NCI-H69 (cell line): ENCODE measurements around the gene MRPL34.
"Not testable (repeated sequence)": the region's sequence is repeated elsewhere in the genome, so short reads cannot be mapped to it uniquely, and the experiment has no call there.

Experiments
- DNase-seq: peaks from one replicate; lab custom pipeline; 2025; lab: John Stamatoyannopoulos, UW

Gene MRPL34

DNA sequence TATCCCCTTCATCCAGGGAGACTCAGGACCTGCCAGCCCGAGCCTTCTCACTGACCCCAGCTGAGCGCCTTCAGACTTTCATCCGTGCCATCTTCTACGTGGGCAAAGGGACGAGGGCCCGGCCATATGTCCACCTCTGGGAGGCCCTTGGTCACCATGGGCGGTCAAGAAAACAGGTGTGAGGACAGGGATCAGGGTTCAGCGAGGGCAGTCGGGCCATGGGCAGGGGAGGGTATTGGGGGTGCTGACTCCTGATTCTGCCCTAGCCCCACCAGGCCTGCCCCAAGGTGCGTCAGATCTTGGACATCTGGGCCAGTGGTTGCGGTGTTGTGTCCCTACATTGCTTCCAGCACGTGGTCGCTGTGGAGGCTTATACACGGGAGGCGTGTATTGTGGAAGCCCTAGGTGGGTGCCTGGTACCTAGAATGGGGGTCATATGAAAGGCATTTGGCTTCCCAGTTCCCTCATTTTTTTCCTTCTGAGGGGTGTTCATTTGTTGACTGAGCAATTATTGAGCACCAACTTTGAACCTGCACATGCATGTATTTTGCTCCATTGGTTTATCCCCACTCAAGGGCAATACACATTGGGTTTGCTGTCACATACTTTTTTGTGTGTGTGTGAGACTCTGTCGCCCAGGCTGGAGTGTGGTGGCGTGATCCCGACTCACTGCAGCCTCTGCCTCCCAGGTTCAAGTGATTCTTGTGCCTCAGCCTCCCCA, 20.1 kb upstream of the MRPL34 start:
- DNase-seq = no peak

DNA sequence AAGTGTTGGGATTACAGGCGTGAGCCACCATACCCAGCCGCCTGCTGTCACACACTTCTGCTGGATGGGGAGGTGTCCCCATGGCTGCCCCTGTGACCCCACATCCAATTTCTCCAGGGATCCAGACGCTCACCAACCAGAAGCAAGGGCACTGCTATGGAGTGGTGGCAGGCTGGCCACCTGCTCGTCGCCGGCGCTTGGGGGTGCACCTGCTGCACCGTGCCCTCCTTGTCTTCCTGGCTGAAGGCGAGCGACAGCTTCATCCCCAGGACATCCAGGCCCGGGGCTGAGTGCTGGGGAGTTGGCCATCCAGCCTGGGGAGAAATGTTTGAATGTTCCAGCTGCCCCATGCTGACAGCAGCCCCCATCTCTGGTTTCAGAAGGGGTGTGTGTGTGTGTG, 19.4 kb upstream of the MRPL34 start:
- DNase-seq = no peak

DNA sequence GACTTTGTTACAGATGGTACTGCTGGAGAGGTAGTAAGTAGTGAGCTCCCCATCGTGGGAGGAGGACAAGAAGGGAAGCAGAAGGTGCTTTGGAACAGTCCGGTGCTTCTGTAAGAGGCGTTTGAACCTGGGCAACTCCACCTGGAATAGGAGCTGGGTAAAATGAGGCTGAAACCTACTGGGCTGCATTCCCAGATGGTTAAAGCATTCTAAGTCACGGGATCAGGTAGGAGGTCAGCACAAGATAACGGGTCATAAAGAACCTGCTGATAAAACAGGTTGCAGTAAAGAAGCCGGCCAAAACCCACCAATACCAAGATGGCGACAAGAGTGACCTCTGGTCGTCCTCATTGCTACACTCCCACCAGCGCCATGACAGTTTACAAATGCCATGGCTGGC, 18.9 kb upstream of the MRPL34 start:
- DNase-seq = no peak

DNA sequence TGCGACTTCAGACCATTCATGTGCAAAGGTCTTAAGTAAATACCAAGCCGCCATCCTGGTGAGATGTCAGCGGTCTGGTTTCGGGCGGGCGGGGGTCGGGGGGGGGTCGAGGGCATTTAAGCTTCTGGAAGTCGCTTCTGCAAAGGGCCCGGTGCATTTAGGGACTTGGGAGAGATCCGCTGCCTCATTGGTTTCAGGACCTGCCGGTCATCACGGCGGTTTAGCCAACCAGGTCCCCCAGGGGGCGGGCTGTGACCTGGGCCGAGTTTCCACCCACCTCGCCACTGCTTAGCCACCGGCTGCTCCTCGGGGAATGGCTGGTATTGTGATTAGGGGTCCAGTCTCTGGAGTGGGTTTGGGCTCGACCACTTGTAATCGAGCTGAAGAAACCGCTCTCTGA, 16.2 kb upstream of the MRPL34 start:
- DNase-seq = peak; percentile 55

DNA sequence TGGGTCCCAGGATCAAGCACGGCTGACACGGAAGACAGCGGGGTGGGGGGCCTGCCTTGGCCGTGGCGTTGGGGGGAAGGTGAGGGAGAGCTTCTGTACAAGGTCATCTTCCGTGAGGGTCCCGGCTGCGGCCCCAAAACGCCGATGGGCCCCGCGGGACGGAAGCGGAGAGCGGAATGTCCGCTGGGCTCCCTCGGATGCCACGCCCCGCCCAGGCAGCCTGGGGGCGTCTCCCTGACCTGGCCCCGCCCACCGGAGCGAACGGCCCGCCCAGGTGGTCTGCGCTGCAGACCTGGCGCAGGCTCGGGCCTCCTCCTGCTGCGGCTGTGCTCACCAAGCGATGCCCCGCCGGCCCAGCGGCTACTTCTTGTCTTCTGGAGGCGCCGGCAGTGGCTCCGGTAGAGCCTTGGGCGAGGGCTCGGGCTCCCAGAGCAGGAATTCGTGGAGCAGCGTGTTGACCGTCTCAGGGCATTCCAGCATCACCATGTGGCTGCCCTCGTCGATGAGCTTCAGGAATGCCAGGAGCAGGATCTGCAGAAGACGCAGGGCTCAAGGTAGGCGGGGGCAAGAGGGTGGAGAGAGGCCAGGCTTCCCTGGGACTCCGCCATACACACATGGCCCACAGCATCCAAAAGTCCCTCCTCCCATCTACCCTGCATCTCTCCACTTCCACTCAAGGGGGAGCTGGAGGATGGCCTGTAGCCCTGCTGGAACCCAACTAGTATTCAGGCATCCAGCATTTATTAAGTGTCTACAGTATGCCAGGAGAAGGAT, 13.2 kb upstream of the MRPL34 start:
- peak; percentile 90 for DNase-seq

DNA sequence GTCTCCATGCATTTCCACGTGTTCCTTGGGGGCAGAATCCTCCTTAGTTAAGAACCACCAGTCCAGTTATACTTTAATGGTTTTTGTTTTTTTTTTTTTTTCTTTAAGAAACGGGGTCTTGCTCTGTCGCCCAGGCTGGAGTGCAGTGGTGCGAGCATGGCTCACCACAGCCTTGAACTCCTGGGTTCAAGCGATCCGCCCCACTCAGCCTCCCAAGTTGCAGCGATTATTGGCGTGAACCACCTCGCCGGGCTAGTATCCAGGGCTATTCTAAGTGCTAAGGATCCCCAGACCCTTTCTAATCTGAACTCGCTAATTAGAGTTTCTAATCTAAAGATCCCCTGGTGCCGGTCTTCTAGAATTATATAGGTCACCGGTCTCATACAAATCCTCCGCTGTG, 12.1 kb upstream of the MRPL34 start:
- DNase-seq = no peak

DNA sequence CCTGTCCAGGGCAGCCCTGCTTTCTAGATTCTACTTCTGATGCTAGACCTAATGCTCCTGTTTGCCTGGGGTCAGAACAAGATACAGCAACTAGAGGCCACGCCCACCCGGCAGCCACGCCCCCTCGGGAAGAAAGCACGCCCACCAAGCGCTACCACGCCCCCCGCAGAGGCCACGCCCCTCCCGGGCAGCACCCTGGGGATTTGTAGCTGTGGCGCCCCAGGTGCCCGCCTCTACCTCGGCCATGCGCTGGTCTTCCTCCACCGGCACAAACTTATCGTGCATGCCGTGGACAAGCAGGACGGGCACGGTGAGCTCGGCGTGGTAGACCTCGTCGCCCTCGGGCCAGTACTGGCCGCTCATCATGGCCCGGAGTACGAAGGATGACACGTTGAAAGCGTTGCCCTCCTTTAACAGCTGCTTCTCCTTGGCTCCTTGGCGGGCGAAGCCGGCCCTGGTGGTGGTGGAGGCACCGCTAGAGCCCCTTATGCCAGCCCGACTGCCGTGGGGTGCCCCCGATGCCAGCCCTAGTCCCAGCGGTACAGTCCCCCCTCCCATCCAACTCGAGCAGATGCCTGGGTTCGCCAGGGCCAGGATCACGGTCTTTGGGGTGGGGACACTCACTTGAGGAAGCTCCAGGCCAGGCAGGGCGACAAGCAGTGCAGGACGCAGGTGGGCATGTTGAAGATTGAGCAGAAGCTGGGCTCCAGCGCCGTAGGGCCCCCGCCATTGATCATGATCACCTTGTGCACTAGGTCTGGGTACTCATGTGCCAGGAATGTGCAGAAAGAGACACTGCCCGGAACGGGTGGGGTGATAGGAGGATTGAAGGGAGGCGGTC, 11.4 kb upstream of the MRPL34 start:
- DNase-seq = peak; percentile 61

DNA sequence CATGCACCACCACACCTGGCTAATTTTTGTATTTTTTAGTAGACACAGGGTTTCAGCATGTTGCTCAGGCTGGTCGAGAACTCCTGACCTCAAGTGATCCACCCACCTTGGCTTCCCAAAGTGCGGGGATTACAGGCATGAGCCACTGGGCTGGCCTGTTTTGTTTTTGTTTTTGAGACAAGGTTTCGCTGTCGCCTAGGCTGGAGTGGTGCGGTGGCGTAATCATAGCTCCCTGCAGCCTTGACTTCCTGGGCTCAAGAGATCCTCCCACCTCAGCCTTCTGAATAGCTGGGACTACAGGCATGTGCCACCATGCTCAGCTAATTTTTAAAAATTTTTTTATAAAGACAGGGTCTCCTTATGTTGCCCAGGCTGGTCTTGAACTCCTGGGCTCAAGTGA, 10.1 kb upstream of the MRPL34 start:
- DNase-seq = not testable (repeated sequence)

DNA sequence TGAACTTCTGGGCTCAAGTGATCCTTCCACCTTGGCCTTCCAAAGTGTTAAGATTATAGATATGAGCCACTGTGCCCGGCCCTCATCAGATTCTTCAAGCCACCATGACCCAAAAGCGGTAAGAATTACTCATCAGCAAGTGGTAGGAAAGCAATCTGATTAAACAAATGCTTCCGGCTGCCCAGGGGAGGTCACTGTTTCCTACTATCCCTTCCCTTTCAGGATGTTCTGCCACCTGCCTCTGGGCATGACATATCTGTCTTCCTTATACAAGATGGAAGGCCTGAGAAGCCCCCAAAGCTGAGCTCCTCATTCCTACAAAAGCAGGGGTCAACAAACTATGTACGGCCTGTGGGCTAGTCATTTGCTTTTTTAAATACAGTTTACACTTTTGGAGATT, 9.4 kb upstream of the MRPL34 start:
- DNase-seq = peak; percentile 32

DNA sequence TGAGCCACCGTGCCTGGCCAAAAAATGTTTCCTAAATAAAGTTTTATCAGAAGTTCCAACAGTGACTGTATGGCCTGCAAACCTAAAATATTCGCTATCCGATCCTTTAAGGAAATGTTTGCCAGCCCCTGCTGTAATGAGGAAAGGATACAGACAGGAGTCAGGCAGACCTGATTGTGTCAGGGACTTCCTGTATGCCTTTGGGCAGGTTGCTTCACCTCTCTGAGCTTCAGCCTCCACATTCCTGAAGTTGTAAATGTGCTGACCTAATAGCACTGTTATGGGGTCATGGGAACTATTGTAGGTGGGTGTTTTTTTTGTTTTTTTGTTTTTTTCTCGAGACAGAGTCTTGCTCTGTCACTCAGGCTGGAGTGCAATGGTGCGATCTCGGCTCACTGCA, 8.7 kb upstream of the MRPL34 start:
- no peak for DNase-seq

DNA sequence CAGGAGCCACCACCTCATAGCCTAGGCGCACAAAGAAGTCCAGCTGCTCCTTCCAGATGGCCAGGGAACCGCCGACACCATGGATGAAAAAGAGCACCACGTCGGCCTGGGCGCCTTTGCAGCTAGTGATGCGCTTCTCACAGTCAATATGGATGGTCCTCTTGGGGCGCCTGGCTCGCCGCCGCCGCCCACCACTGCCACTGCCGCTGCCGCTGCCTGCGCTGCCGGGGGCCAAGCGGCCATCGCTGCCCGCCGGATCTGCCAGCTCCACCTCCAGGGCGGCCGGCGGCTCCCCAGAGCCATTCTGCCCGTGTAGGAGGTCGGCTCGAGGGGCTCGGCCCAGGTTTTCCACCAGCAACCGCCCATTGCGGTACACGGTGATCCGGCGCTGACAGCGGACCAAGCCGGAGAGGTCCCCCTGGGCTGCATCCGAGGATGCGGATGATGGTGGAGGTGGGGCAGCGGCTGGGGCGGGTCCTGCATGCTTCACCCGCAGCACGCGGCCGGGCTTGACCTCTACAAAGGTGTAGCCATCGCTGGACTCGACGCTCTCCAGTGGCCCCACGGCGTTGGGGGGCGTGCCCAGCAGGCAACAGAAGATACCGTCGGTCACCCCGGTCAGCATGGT, 4.6 kb upstream of the MRPL34 start:
- DNase-seq = no peak

DNA sequence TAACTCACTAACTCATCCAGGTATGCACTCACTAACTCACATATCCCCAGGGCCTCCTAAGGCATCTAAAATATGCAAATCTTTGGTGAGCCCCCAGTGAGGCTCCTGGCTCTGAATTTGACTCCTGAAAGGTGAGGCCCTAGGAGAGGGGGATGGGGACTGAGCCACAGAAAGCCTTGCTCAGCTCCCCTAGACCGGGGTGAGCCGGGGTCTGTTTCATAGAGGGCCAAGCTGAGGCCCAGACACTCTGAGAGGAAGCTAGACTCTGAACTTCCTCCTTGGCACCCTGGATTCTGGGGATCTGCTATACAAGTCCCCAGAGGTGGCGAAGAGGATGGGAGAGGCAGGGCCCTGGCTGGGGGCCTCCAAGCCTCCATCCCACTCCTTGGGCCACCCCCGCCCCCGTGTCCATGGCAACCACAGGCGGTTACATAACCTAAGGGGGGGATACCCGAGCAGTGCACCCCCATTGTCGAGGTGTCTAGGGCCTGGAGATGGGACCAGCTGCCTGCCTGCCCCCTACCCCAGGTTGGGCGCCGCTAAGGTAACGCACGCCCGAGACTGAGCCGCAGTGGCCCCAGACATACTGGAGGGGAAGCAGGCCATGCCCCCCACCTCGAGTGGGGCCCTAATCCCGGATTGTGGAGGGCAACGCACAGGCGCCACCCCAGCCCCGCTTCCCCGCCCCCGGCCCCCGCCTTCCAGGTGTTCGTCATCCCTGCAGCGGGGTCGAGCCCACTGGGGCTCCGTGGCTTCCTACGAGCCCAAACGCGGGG, 3.1 kb upstream of the MRPL34 start:
- peak; percentile 24 for DNase-seq

DNA sequence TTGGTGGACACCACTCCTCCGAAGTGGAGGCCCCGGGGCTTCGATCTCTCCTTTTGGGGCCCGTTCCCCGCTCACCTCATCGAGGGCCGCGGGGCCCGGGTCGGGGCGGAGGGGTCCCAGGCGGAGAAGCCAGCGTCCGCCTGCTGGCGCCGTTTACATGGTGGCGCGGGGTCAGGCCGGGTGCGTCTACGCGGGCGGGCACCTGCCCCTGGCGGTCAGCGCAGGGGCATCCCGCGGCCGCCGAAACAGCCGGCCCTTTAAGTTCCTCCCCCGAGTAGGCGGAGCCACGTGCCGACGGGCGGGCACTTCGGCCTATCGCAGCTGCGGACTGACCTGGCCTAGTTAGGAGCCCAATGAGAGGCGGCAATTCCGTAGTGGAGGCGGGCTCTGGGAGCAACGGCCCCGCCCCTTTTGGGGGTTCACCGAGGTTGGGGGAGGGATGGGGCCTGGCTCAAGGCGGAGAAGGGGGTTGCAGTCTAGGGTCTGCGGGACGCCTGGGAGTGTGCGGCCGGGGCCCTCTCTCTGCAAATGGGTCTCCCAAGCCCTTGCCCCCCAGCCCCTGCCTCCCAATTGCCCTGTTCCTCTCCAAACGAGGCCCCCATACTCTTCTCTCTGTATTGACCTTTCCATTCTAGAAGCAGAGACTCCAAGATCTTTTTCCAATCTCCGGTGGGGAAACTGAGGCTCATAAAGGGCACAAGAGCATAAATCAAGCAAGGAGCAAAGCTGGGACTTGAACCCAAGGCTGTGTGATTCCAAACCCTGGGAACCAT, 2.3 kb upstream of the MRPL34 start, which contains the start of gene ABHD8:
TSS of gene ABHD8 (minus strand) at position 259 of the 773 bp plus-strand sequence. CDS start 1,809 bp downstream, outside the sequence.
- DNase-seq = peak; percentile 97

DNA sequence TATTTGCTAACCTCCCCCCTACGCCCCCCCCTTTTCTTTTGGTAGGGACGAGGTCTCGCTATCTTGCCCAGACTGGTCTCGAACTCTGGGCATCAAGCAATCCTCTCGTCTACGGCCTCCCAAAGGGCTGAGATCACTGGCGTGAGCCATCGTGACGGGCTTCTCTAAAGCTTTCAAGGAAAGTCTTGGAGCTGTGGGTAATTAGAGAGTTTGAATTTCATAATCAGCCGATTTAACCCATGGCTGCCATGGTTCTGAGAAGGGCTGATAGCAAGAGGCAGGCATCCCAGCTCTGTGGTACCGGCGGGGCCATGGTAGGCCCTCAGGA, 1.8 kb upstream of the MRPL34 start:
- peak; percentile 33 for DNase-seq

DNA sequence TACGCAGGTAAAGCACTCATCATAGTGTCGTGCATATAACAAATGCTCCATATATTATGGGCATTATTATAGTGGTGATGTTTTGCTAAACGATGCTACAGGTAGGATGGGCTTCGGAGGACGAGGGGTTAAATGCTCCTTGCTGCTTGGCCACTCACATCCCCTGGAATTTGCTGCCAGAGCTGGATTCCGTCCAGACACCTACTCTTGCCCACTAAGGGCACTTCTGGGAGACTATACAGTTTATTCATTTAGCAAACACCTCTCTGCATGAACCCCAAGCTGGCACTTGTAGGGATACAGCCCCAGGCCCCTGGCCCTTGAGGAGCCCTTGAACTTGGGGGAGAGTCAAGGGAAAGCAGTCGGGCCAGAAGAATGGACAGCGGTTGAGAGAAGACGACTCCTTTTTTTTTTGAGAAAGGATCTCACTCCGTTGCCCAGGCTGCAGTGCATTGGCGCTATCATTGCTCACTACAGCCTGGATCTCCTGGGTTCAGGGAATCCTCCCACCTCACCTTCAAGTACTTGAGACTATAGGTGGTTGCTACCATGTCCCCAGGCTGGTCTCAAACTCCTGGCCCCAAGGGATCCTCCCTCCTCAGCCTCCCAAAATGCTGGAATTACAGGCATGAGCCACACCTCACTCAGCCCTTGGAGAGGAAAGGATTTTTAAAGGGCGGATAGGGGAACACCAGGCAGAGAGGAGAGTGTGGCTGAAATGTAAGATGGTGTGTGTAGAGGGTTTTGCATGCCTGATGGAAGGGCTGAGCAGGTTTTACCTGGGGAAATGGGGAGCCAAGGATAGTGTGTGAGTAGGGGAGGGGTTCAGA, 1.1 kb upstream of the MRPL34 start:
- peak; percentile 59 for DNase-seq

DNA sequence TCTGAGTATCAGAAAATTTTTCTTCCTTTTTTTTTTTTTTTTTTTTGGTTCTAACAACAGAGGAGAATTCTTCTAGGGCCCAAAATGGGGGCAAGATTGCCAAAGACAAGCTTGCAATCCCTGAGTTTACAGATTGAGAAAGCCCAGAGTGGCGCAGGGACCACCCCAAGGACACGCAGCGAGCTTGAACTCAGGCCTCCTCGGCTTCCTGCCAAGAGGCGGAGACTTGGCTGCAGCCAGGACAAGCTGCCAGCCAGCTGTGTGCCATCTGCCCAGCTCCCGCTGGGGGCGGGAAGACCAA, 506 bp upstream of the MRPL34 start:
- DNase-seq = no peak

DNA sequence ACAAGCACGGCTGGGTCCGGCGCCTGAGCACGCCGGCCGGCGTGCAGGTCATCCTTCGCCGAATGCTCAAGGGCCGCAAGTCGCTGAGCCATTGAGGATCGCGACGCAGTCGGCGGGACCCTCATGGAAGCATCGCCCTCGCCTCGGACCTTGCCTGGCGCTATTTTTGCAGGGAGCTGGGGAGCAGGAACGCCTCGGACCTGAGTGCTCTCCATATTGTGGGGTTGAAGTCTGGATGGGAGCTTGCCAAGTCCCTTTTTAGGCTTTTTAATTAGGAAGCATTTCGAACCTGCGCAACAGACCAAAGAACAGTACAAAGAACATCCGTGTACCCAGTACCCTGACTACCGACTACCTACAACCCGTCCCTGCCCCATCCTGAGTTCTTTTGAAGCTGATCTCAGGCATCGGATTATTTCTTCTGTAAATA, 628 bp downstream of the MRPL34 start:
- peak; percentile 69 for DNase-seq

DNA sequence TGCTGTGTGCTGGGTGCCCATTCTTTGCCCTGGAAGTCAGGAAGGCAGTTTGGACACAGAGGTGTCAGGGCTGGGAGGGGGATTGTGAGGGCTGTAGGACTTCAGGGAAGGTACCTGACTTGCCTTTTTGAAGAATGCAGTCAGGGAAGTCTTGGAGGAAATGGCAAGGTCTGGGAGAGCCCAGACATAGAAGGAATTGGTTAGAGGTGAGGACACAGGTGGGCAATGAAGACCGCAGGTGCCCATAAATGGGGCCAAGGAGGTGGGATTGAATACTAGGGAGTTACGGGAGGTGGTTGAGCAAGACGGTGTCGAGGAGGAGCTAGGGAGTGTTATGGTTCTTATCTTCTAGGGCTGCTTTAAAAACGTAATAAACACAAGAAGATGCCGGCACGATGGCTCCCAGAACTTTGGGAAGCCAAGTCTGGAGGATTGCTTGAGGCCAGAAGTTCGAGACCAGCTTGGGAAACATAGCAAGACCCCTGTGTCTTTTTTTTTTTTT, 2.3 kb downstream of the MRPL34 start:
- no peak for DNase-seq

DNA sequence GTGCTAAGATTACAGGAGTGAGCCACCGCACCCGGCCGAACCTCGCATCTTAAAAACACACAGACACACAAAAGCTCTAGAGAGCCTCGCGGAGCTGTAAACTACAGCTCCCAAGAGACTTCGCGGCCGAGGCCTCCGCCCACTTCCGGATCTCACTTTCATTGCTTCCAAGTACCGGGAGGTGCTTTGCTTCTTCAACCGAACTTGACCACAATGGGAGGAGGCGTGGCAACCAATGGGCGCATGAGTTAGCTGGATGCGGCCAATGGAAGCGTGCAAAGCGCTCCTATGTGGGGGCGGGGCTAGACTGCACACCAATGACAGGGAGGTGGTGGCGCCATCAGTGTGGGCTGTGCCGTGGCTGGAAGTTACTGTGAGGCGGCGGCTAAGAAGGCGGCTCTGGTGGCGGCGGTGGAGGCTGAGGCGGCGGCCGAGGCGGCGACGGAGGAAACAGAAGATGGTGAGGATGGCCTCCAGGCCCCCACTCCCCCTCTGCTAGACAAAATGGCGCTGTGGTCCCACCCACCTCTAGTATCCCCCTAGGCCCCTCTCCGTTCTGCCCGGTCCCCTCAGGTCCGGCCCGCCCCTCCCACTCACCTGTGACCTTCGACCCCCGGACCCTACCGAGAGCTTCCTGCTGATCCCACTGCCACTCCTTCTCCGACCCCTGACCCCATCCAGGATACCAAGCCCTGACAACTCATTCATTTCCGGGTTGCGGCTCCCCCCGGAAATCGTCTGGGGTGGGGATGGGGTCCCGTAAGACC, 3.7 kb downstream of the MRPL34 start, which contains the start of gene DDA1:
TSS of gene DDA1 (plus strand) at position 366 of the 767 bp plus-strand sequence. CDS start at position 458, 92 bp downstream.
- peak; percentile 100 for DNase-seq
